HepG2 (cell line): ENCODE data around the gene MS4A6A.

ENCODE experiments used
- CHD2 ChIP-seq: IDR thresholded peaks from 2 replicates; pipeline ENCODE4 v1.6.1; 2011; ENCODE audit warnings: low read depth, low read length, improper control_type of control experiment
- CHD4 ChIP-seq: fragments of 200-600 bp; sonication (generic); IDR thresholded peaks from 2 replicates; pipeline ENCODE4 v1.7.0; 2017; ENCODE audit warnings: mild to moderate bottlenecking, low read length, borderline replicate concordance
- CTCF ChIP-seq: sonication (generic); formaldehyde crosslinking; IDR thresholded peaks from 2 replicates; pipeline ENCODE4 v1.5.0; 2020; ENCODE audit warnings: mild to moderate bottlenecking, missing genetic modification reagents, moderate library complexity
- ESRRA ChIP-seq: sonication (generic); formaldehyde crosslinking; IDR thresholded peaks from 2 replicates; pipeline ENCODE4 v1.5.1; 2020; ENCODE audit warnings: mild to moderate bottlenecking, low read depth, missing genetic modification reagents
- RAD21 ChIP-seq: fragments of 450-650 bp; formaldehyde crosslinking; IDR thresholded peaks from 2 replicates; pipeline ENCODE4 v1.5.0; 2020; ENCODE audit warnings: mild to moderate bottlenecking
- TARDBP ChIP-seq: sonication (generic); formaldehyde crosslinking; IDR thresholded peaks from 2 replicates; pipeline ENCODE4 v1.8.0; 2022; ENCODE audit warnings: mild to moderate bottlenecking, missing genetic modification reagents
- ZBTB34 ChIP-seq: sonication (generic); formaldehyde crosslinking; IDR thresholded peaks from 2 replicates; pipeline ENCODE4 v1.8.0; 2022; ENCODE audit warnings: mild to moderate bottlenecking, missing genetic modification reagents
- ZBTB8A ChIP-seq: sonication (generic); formaldehyde crosslinking; IDR thresholded peaks from 2 replicates; pipeline ENCODE4 v1.4.0; 2020; ENCODE audit warnings: mild to moderate bottlenecking, low read depth, missing genetic modification reagents, borderline replicate concordance
- ZFP82 ChIP-seq: sonication (generic); formaldehyde crosslinking; IDR thresholded peaks from 2 replicates; pipeline ENCODE4 v1.5.1; 2020; ENCODE audit warnings: mild to moderate bottlenecking, missing genetic modification reagents, borderline replicate concordance
- ZNF292 ChIP-seq: sonication (generic); formaldehyde crosslinking; IDR thresholded peaks from 2 replicates; pipeline ENCODE4 v1.8.1; 2022; ENCODE audit warnings: mild to moderate bottlenecking, low read depth, missing genetic modification reagents, borderline replicate concordance
- ZNF317 ChIP-seq: sonication (generic); formaldehyde crosslinking; IDR thresholded peaks from 2 replicates; pipeline ENCODE4 v1.5.0; 2020; ENCODE audit warnings: mild to moderate bottlenecking, missing genetic modification reagents
- TF ChIP-seq, protein P1 (sequence below): sonication (generic); formaldehyde crosslinking; IDR thresholded peaks from 2 replicates; pipeline ENCODE4 v1.4.0; 2020; ENCODE audit warnings: missing genetic modification reagents
- TF ChIP-seq, protein P2 (sequence below): sonication (generic); formaldehyde crosslinking; IDR thresholded peaks from 2 replicates; pipeline ENCODE4 v1.4.0; 2020; ENCODE audit warnings: missing genetic modification reagents

GRCh38 chr11:60150279-60150678 lies 32.6 kb downstream of the MS4A6A start:
- no peak for TF ChIP-seq CTCF (CRISPR knock-in tag)
- no peak for TF ChIP-seq CHD2
- no peak for TF ChIP-seq TARDBP (CRISPR knock-in tag)
- TF ChIP-seq, protein P1, sequence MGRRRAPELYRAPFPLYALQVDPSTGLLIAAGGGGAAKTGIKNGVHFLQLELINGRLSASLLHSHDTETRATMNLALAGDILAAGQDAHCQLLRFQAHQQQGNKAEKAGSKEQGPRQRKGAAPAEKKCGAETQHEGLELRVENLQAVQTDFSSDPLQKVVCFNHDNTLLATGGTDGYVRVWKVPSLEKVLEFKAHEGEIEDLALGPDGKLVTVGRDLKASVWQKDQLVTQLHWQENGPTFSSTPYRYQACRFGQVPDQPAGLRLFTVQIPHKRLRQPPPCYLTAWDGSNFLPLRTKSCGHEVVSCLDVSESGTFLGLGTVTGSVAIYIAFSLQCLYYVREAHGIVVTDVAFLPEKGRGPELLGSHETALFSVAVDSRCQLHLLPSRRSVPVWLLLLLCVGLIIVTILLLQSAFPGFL = no peak
- no peak for TF ChIP-seq ZNF317
- TF ChIP-seq, protein P2, sequence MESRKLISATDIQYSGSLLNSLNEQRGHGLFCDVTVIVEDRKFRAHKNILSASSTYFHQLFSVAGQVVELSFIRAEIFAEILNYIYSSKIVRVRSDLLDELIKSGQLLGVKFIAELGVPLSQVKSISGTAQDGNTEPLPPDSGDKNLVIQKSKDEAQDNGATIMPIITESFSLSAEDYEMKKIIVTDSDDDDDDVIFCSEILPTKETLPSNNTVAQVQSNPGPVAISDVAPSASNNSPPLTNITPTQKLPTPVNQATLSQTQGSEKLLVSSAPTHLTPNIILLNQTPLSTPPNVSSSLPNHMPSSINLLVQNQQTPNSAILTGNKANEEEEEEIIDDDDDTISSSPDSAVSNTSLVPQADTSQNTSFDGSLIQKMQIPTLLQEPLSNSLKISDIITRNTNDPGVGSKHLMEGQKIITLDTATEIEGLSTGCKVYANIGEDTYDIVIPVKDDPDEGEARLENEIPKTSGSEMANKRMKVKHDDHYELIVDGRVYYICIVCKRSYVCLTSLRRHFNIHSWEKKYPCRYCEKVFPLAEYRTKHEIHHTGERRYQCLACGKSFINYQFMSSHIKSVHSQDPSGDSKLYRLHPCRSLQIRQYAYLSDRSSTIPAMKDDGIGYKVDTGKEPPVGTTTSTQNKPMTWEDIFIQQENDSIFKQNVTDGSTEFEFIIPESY (CRISPR knock-in tag) = no peak
- TF ChIP-seq ZBTB8A (CRISPR knock-in tag) = no peak
- no peak for TF ChIP-seq ESRRA (CRISPR knock-in tag)
- no peak for TF ChIP-seq ZFP82 (CRISPR knock-in tag)
- TF ChIP-seq RAD21 = no peak
- no peak for TF ChIP-seq ZBTB34
- TF ChIP-seq CHD4 = no peak
- TF ChIP-seq ZNF292 = no peak
